Endothelial cell of umbilical vein (primary cell): ENCODE data around the gene TUB. TPM values are rescaled to one million over a fixed set of nuclear protein-coding genes. Genes with fewer than 3 reads are reported as not detected.

ENCODE experiments used
- BruUV-seq: library from RNA; stranded (reverse); fragments of 400-500 nt; replicated peaks from 2 replicates; lab custom pipeline; 2021; lab: Mats Ljungman, UMichigan
- CTCF ChIA-PET: fragments of 300-600, 350-600 bp; sonication (Branson Sonifier 250); formaldehyde crosslinking; loops from one replicate; lab custom pipeline; 2021; ENCODE audit warnings: antibody characterized with exemption, inconsistent platforms; lab: Charles Lee
- POLR2A ChIA-PET: fragments of 300-600, 350-600 bp; sonication (Branson Sonifier 250); formaldehyde crosslinking; loops from one replicate; lab custom pipeline; 2021; ENCODE audit warnings: antibody characterized with exemption, inconsistent platforms; lab: Charles Lee
- DNase-seq: peaks from one replicate; pipeline ENCODE4 v3.0.0-alpha.2; 2011; ENCODE audit warnings: low read depth, low spot score
- FAIRE-seq: peaks from 2 replicates; lab custom pipeline; 2011; peaks lifted over from hg19 to GRCh38; lab: Jason Lieb, UNC
- H2AFZ ChIP-seq: 2 replicates; pipeline ENCODE4 v1.6.0; 2012; ENCODE audit warnings: low read depth, low read length, control low read depth, inconsistent platforms
- H3K27ac ChIP-seq: 2 replicates; pipeline ENCODE4 v1.5.1; 2011; ENCODE audit warnings: low read depth, mild to moderate bottlenecking, control low read depth, low read length, moderate library complexity; ENCODE audit not compliant: insufficient read depth
- H3K27me3 ChIP-seq, 2 experiments: 2 replicates each; pipeline versions ENCODE4 v1.6.0 to v1.6.1; 2011; ENCODE audit warnings: low read length in 2 of 2, mixed read lengths in 1 of 2; ENCODE audit not compliant: control insufficient read depth in 2 of 2, insufficient read depth in 2 of 2
- H3K36me3 ChIP-seq, 2 experiments: 2 replicates in 1 of 2; 3 replicates in 1 of 2; pipeline ENCODE4 v1.5.1; 2011; ENCODE audit warnings: low read length in 2 of 2, mild to moderate bottlenecking in 1 of 2, moderate library complexity in 1 of 2; ENCODE audit not compliant: control insufficient read depth in 2 of 2, insufficient read depth in 2 of 2; ENCODE audit errors: extremely low read depth in 1 of 2
- H3K4me1 ChIP-seq: 3 replicates; pipeline ENCODE4 v1.5.1; 2011; ENCODE audit warnings: mild to moderate bottlenecking, low read length; ENCODE audit not compliant: control insufficient read depth, insufficient read depth; ENCODE audit errors: extremely low read depth
- H3K4me2 ChIP-seq: 2 replicates; pipeline ENCODE4 v1.6.1; 2011; ENCODE audit warnings: low read length, control low read depth, mixed read lengths; ENCODE audit not compliant: insufficient read depth
- H3K4me3 ChIP-seq, 3 experiments: fragments of 200-600 bp in 1 of 3; sonication (generic), shearing (Covaris generic) in 1 of 3; replicated peaks in 1 of 3; 2 replicates each; pipeline ENCODE4 v1.5.1; 2011 to 2016; ENCODE audit warnings: control low read depth in 3 of 3, low read length in 3 of 3, mild to moderate bottlenecking in 2 of 3, inconsistent platforms in 1 of 3, low read depth in 1 of 3, moderate library complexity in 1 of 3; ENCODE audit not compliant: insufficient read depth in 1 of 3
- H3K79me2 ChIP-seq: 2 replicates; pipeline ENCODE4 v1.6.0; 2012; ENCODE audit warnings: low read length, inconsistent platforms; ENCODE audit not compliant: control insufficient read depth, insufficient read depth
- H3K9ac ChIP-seq: replicated peaks from 2 replicates; pipeline ENCODE3; 2011; ENCODE audit warnings: low read length, control low read depth; ENCODE audit not compliant: insufficient read depth; ENCODE audit errors: extremely low read depth
- H3K9me1 ChIP-seq: replicated peaks from 3 replicates; pipeline ENCODE4 v1.6.0; 2011; ENCODE audit warnings: mild to moderate bottlenecking, low read length; ENCODE audit not compliant: control insufficient read depth, insufficient read depth; ENCODE audit errors: extremely low read depth
- H3K9me3 ChIP-seq: replicated peaks from 2 replicates; pipeline ENCODE4 v1.5.1; 2012; ENCODE audit warnings: low read length, inconsistent platforms; ENCODE audit not compliant: control insufficient read depth, insufficient read depth
- H4K20me1 ChIP-seq: replicated peaks from 2 replicates; pipeline ENCODE3; 2011; ENCODE audit warnings: mild to moderate bottlenecking, low read length; ENCODE audit not compliant: control insufficient read depth, insufficient read depth; ENCODE audit errors: extremely low read depth
- CTCF ChIP-seq, 2 donors: IDR thresholded peaks; 1 replicate in 1 of 2; 2 replicates in 1 of 2; pipeline ENCODE4 v1.5.1; 2011; ENCODE audit warnings: low read length in 2 of 2, mild to moderate bottlenecking in 2 of 2, moderate library complexity in 2 of 2, control low read depth in 1 of 2, inconsistent platforms in 1 of 2, low read depth in 1 of 2; ENCODE audit not compliant: insufficient read depth in 1 of 2; ENCODE audit errors: extremely low read depth in 1 of 2
- dilution Hi-C: fragments of 300-500 bp; cut with MboI; formaldehyde crosslinking; loops from one replicate; pipeline ENCODE4 v1.15.0; 2019; ENCODE audit warnings: low sequenced_read_pairs; ENCODE audit not compliant: extremely low pct_ligation_motif_present
- intact Hi-C: fragments of 100-400 bp; cut with micrococcal nuclease; formaldehyde crosslinking; loops from one replicate; pipeline ENCODE4 v1.10.0; 2022
- polyA plus RNA-seq, 4 experiments: library from polyadenylated mRNA; depleted of rRNA in 3 of 4; stranded (reverse) in 3 of 4; unstranded in 1 of 4; fragments of >200 nt; gene quantifications; 2 replicates each; pipeline versions ENCODE4 v1.2.1 to v1.2.3, GENCODE V29; 2011 to 2012; ENCODE audit warnings: missing spikeins in 1 of 4
- total RNA-seq: library from RNA; stranded (reverse); gene quantifications from 2 replicates; pipeline ENCODE4 v1.2.3, GENCODE V29; 2021
- TF ChIP-seq, protein P1 (sequence below): IDR thresholded peaks from 2 replicates; pipeline ENCODE4 v1.6.1; 2011; ENCODE audit not compliant: insufficient read depth, insufficient read length

The TUB gene
- total and polyA plus RNA-seq, 2 donors (not counting 3 experiments of a cell fraction or from before 2014, with no cell fraction given) = 2.3 to 3.9 TPM

DNA sequence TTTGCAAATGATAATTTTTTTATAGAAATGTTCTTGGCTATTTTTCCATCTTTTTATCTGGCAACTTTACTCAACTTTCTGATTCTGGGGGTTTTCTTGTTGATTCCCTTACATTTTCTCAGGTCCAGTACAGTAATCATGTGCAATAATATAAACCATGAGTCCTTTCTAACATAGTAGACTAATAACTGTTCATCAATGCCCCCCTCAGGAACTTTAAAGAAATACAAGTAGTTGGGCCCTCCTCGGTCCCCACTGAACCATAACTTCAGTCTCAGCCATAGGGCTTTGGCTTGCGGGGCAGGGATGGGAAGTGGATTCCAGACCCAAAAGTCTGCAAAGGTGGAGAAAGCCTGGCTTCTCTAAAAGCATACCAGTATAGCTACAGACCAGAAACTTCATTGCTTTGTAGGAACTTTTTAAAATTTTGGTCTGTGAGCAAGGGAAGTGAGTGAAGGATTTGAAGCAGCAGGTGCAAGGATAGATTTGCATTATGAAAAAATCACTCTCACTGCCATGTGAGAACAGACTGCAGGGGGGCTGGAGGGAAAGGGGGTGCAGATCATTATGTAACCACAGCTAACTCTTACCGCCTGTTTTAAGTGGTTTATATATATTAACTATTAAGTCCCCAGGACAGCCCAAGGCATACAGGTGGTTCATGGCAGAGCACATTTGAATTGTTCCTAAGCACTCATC lies 10.4 kb upstream of the TUB start:
- peak; percentile 40 for FAIRE-seq
- Histone ChIP-seq H3K27me3 (peaks cover 8 to 10% of the 10 kb centered on the region in 2 experiments), H3K4me1 (peaks cover 3% of the 10 kb centered on the region), H3K9ac (no peak overlapping the region), H4K20me1 (no peaks in the 10 kb centered on the region), H3K36me3 (no peaks in the 10 kb centered on the region), H2AFZ (no peak overlapping the region), H3K4me3 (no peak overlapping the region), H3K4me2 (no peak overlapping the region), H3K9me3 (no peaks in the 10 kb centered on the region), H3K27ac (no peak overlapping the region), H3K9me1 (no peaks in the 10 kb centered on the region), H3K79me2 (no peaks in the 10 kb centered on the region)
- no TSS peak for BruUV-seq
- ChIA-PET POLR2A (no interaction called here), CTCF (interaction anchor here (2.7 to 4.4 kb wide), 2 partner anchors 37 to 64 kb away, joined by 12 to 24 read pairs; no protein-coding TSS in a partner anchor)
- peak in 1 of 2 donors; percentile 18 for TF ChIP-seq CTCF (IDR thresholded peaks at IDR 0.05; ENCODE audit: extremely low read depth in 1 of 2, insufficient read depth in 1 of 2, low read depth in 1 of 2, low read length in 2 of 2)
- TF ChIP-seq, protein P1, sequence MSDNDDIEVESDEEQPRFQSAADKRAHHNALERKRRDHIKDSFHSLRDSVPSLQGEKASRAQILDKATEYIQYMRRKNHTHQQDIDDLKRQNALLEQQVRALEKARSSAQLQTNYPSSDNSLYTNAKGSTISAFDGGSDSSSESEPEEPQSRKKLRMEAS = no peak
- peak; percentile 21 for DNase-seq
- dilution Hi-C loops = no loop called here
- intact Hi-C loops = loop anchor here (1.0 to 5.0 kb wide), 3 partner anchors 37 to 178 kb away; no protein-coding TSS in a partner anchor
